ENCODE results near the gene PES1.
"Not testable (repeated sequence)": the region's sequence is repeated elsewhere in the genome, so short reads cannot be mapped to it uniquely, and the experiment has no call there.

The PES1 gene

DNA sequence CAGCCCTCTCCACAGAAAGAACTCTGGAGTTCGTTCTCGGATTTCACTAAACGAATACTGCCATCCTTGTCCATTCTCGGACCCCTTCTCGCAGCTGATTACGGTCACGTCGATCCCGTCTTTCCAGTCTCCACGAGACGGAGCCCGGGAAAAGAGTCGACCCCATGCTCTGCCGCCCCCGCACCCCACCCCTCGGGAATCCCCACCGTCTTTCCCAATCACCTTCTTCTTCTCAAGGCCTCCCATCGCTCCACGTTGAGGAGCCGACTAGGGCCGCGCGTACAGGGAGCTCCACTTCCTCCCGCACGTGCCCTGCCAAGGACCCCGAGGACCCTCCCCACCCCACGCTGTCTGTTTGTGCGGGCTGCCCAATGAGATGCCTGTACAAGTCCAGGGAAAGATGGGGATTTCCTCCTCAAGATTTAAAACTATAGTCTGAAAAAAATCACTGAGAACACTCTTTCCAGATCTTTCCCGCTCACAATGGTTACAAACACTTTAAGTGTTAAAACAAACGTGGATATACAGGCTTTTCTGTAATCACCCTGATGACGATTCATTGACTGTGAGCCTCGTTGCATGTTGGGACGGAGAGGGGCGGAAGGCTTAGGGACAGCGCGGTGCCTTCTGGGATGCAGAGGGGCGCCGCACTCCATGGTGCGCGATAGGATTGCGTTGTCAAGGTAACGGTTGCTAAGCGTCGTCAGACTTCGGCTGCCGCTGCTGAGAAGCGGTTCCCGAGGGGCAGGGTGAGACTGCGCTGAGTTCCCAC, at the start of gene PES1:
PES1 (minus strand) TSS at position 323 of the 772 bp plus-strand sequence; CDS start at position 246, 77 bp downstream.
- peak; percentile 69 for FAIRE-seq

GRCh38 chr22:30640839-30641430, 49.2 kb upstream of the PES1 start:
- FAIRE-seq: no peak

DNA sequence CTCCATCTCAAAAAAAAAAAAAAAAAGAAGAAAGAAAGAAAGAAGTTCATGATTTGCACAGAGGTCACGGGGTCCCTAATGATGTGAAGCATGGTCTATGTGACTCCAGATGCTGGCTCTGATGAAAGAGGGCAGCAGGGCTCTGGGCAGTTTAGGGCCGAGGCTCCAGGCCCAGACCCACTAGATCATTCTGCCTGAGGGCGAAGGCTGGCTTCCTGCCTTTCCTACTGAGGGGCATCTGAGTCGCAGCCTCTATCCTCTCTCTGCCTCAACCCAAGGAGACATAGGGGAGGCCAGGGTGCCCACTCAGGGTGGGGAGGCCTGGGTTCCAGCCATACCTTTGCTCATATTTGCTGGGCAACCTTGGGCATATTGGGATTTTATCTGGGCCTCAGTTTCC, 48.7 kb upstream of the PES1 start:
- no peak for FAIRE-seq

GRCh38 chr22:30637701-30638114, 46.0 kb upstream of the PES1 start:
- FAIRE-seq: no peak

DNA sequence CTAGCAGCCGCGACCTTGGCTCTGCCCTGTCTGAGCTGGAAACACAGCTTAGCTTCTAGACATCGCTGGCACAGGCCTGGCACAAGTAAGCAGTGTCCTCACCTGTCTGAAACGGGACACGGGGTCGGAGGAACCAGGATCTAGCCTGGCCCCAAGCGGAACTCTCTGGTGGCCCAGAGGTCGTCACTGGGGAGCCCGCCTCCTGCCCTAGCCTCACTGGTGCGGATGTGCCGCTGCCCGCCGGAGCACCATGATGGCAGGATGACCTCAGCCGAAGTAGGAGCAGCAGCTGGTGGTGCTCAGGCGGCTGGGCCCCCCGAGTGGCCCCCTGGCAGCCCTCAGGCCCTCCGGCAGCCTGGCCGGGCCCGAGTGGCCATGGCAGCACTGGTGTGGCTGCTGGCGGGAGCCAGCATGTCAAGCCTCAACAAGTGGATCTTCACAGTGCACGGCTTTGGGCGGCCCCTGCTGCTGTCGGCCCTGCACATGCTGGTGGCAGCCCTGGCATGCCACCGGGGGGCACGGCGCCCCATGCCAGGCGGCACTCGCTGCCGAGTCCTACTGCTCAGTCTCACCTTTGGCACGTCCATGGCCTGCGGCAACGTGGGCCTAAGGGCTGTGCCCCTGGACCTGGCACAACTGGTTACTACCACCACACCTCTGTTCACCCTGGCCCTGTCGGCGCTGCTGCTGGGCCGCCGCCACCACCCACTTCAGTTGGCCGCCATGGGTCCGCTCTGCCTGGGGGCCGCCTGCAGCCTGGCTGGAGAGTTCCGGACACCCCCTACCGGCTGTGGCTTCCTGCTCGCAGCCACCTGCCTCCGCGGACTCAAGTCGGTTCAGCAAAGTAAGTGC, 44.7 kb upstream of the PES1 start:
- FAIRE-seq: no peak

GRCh38 chr22:30635273-30636225, 43.8 kb upstream of the PES1 start, which contains the start of gene SLC35E4:
TSS of gene SLC35E4 (plus strand) at chr22:30635781. CDS start at chr22:30636451, 670 bp downstream.
- no peak for FAIRE-seq

GRCh38 chr22:30634471-30635233, 42.9 kb upstream of the PES1 start:
- no peak for FAIRE-seq

DNA sequence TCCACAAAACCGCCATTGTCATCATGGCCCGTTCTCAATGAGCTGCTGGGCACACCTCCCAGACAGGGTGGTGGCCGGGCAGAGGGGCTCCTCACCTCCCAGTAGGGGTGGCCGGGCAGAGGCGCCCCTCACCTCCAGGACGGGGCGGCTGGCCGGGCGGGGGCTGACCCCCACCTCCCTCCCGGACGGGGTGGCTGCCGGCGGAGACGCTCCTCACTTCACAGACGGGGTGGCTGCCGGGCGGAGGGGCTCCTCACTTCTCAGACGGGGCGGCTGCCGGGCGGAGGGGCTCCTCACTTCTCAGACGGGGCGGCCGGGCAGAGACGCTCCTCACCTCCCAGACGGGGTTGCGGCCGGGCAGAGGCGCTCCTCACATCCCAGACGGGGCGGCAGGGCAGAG, 39.8 kb upstream of the PES1 start:
- not testable (repeated sequence) for FAIRE-seq

- no peak for FAIRE-seq
Measured at GRCh38 chr22:30628491-30628890, 36.8 kb upstream of the PES1 start.

DNA sequence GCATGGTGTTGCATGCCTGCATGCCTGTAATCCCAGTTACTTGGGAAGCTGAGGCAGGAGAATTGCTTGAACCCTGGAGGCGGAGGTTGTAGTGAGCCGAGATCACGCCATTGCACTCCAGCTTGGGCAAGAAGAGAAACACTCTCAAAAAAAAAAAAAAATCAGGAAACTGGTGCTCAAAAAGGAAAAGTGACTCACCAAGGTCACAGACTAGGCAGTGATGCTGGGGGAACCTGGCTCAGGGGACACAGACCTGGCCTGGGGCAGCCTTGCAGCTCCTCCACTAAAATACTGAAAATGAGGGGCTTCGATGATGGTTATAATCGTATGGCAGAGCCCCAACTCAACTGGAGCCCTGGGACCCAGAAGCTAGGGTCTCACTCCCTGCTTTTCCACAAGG, 35.8 kb upstream of the PES1 start:
- FAIRE-seq: no peak

GRCh38 chr22:30626413-30626812, 34.7 kb upstream of the PES1 start:
- FAIRE-seq: no peak

- not testable (repeated sequence) for FAIRE-seq
Measured at GRCh38 chr22:30619909-30620308, 28.2 kb upstream of the PES1 start.

DNA sequence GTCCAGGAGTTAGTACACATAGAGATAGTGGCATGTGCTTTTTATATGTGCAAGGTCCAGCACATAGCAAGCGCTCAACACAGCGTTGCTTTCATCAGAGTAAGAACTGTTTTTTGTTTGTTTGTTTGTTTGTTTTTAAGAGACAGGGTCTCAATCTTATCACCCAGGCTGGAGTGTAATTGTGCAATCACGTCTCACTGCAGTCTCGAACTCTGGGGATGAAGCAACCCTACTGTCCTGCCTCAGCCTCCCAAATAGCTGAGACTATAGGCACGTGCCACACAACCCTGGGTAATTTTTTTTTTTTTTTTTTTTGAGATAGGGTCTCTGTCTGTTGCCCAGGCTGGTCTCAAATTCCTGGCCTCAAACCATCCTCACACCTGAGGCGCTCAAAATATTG, 26.1 kb upstream of the PES1 start:
- FAIRE-seq: no peak

DNA sequence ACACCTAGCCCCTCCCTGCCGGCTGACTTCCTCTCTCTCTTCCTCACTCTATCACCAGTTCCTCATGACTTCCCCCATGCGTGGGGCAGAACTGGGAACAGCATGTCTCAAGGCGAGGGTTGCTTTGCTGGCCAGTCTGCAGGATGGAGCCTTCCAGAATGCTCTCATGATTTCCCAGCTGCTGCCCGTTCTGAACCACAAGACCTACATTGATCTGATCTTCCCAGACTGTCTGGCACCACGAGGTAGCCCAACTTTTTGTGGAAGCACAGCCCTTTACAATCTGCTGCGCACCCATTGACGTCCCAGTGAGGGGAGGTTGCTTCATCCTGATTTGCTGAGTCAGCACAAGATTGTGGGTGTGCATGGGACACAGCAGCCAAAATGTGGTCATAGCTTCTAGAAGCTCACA, 23.8 kb upstream of the PES1 start:
- FAIRE-seq: no peak

DNA sequence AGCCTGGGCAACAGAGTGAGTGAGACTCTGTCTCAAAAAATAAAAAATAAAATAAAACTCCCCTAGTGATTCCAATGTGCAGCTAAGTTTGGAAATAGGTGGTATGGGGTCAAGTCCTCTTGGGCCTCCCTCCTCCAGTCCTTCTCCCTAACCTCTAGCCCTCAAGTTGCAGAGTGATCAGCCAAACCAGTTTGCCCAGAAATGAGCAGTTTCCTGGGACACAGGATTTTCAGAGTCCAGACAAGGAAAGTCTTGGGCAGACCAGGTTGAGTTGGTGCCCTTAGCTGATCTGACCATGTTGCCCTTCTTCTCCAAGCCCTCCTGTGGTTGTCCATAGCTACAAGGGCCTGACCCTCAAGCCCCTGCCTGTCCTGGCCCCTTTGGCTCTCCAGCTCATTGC, 23.2 kb upstream of the PES1 start:
- FAIRE-seq: no peak

DNA sequence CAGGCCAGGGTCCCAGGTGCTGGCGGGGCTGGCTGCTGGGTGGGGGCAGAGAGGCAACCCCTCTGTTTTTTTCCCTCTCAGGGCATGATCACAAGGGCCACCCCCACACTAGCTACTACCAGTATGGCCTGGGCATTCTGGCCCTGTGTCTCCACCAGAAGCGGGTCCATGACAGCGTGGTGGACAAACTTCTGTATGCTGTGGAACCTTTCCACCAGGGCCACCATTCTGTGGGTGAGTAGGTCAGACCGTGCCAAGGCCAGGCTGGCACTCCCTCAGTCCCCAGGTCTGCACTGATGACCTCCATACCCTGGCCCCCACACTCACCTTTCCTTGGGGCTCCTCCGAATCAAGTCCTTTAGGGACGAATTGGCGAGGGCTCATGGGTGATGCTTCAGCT, 22.6 kb upstream of the PES1 start:
- no peak for FAIRE-seq

GRCh38 chr22:30612789-30613188, 21.1 kb upstream of the PES1 start:
- no peak for FAIRE-seq

GRCh38 chr22:30611197-30611596, 19.5 kb upstream of the PES1 start:
- no peak for FAIRE-seq

- FAIRE-seq: no peak
Measured at GRCh38 chr22:30610299-30610698, 18.6 kb upstream of the PES1 start.

- FAIRE-seq: no peak
Measured at GRCh38 chr22:30609260-30610185, 17.8 kb upstream of the PES1 start.
